ENCODE data around the gene SLC4A5. TPM values are rescaled to one million over a fixed set of nuclear protein-coding genes. Genes with fewer than 3 reads are reported as not detected.

SLC4A5 gene
- total RNA-seq, 1 donor from 2014 or later: 0.47 TPM

DNA sequence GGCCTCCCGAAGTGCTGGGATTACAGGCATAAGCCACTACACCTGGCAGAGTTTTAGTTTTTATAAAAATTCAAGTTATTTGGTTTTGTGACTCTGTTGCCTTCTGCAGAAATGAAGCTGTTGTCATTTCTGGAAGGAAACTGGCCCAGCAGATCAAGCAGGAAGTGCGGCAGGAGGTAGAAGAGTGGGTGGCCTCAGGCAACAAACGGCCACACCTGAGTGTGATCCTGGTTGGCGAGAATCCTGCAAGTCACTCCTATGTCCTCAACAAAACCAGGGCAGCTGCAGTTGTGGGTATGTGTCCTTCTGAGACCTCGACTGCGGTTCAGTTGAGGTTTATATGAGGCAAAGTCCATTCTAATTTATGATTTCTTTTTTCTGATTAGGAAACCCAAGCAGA, 137.6 kb downstream of the SLC4A5 start:
- Mint-ChIP-seq H3K4me3 (peak overlapping the region; percentile 78), H3K27ac (peak overlapping the region; percentile 96), H3K9me3 (no peaks in the 10 kb centered on the region), H3K36me3 (ENCODE audit: low read depth) (peaks cover 76% of the 10 kb centered on the region), H3K4me1 (ENCODE audit: low read depth) (peaks cover 78% of the 10 kb centered on the region), H3K27me3 (ENCODE audit: insufficient read depth) (no peaks in the 10 kb centered on the region)
- DNase-seq (ENCODE audit: low spot score): peak; percentile 27
- intact Hi-C loops (cut with micrococcal nuclease): loop anchor here (5.0 to 10.0 kb wide), 2 partner anchors 187 to 971 kb away; partner anchors contain the start of genes CCT7 and PRADC1

DNA sequence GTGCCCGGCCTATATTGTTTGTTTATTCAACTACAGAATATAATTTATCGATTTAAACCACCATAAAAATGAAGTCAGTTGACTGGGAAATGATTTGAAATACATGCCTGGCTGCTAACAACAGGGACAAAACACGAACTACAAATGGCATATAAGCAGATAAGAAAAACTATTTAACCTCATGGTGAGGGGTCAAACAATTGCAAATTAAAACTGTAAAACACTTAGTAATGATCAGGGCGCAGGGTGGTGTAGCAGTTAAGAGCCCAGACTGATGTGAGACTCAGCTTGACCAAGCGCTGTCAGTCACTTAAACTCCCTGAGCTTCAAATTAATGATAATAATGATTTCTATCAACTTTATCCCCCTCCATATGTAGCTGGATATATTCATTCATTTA, 138.1 kb downstream of the SLC4A5 start:
- intact Hi-C loops (cut with micrococcal nuclease): loop anchor here (5.0 to 10.0 kb wide), 2 partner anchors 187 to 970 kb away; partner anchors contain the start of genes CCT7 and PRADC1
- Mint-ChIP-seq H3K9me3 (no peaks in the 10 kb centered on the region), H3K4me3 (peak overlapping the region; percentile 78), H3K4me1 (ENCODE audit: low read depth) (peaks cover 83% of the 10 kb centered on the region), H3K27ac (peak overlapping the region; percentile 96), H3K36me3 (ENCODE audit: low read depth) (peaks cover 74% of the 10 kb centered on the region), H3K27me3 (ENCODE audit: insufficient read depth) (no peaks in the 10 kb centered on the region)
- no peak for DNase-seq (ENCODE audit: low spot score)

DNA sequence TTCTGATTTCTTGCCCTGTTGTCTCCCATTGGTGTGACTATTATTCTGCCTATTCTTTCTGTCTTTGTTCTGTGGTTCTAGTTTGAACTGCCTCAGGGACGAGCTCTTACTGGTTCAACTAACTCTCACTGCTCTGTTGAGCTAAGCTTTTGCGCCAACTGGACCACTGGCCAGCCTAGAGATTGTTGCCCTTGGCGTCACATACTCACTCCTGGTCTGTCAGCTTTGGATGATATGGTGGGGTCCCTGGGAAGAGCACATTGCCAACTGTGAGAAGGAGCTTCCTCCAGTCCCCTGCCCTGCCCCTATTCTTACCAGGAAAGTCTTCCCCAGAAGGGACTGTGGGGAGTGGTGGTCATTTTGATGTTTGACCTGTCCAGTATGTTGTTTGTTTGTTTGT, 138.8 kb downstream of the SLC4A5 start:
- Mint-ChIP-seq H3K27ac (peak overlapping the region; percentile 96), H3K27me3 (ENCODE audit: insufficient read depth) (no peaks in the 10 kb centered on the region), H3K36me3 (ENCODE audit: low read depth) (peaks cover 74% of the 10 kb centered on the region), H3K4me1 (ENCODE audit: low read depth) (peaks cover 84% of the 10 kb centered on the region), H3K4me3 (peak overlapping the region; percentile 78), H3K9me3 (no peaks in the 10 kb centered on the region)
- DNase-seq (ENCODE audit: low spot score): no peak
- intact Hi-C loops (cut with micrococcal nuclease): loop anchor here (5.0 to 10.0 kb wide), 2 partner anchors 37 to 970 kb away; partner anchors contain the start of genes CCT7 and PRADC1

DNA sequence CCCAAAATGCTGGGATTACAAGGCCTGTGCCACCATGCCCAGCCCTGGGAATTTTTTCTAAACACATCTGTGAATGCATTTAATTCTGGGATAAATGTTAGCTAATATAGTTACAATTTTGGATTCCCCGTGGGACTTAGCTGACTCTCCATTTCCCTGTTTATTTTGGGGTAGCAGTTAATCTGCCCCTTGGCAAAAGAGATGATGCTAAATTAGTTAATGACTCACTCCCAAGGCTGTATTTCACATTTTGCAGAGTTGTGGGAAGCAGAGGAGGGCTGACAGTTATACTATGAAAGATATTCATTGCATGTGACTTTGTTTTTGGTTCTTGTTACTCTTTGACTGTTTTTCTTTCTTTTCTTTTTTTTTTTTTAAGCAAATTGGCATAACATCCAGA, 141.6 kb downstream of the SLC4A5 start:
- peak overlapping the region; percentile 98 for H3K4me3 Mint-ChIP-seq
- H3K36me3 Mint-ChIP-seq (ENCODE audit: low read depth): peaks cover 57% of the 10 kb centered on the region
- peaks cover 89% of the 10 kb centered on the region for H3K4me1 Mint-ChIP-seq (ENCODE audit: low read depth)
- intact Hi-C loops (cut with micrococcal nuclease): loop anchor here (5.0 to 10.0 kb wide), 2 partner anchors 34 to 967 kb away; partner anchors contain the start of genes CCT7 and PRADC1
- no peaks in the 10 kb centered on the region for H3K9me3 Mint-ChIP-seq
- DNase-seq (ENCODE audit: low spot score): no peak
- peak overlapping the region; percentile 79 for H3K27ac Mint-ChIP-seq
- H3K27me3 Mint-ChIP-seq (ENCODE audit: insufficient read depth): no peaks in the 10 kb centered on the region

DNA sequence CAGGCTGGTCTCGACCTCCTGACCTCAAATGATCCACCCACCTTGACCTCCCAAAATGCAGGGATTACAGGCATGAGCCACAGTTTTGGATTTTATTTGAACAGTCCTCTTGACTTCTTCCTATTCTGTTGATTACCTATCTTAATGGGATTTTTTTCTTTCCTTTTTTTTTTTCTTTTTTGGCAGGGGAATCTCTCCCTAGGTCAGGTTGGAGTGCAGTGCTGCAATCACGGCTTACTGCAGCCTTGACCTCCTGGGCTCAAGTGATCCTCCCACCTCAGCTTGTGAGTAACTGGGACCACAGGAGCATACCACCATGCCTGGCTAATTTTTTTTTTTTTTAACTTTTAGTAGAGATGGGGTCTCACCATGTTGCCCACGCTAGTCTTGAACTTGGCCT, 142.0 kb downstream of the SLC4A5 start:
- Mint-ChIP-seq H3K4me3 (peak overlapping the region; percentile 98), H3K27me3 (ENCODE audit: insufficient read depth) (no peaks in the 10 kb centered on the region), H3K36me3 (ENCODE audit: low read depth) (peaks cover 53% of the 10 kb centered on the region), H3K4me1 (ENCODE audit: low read depth) (peaks cover 85% of the 10 kb centered on the region), H3K9me3 (no peaks in the 10 kb centered on the region), H3K27ac (peak overlapping the region; percentile 79)
- no peak for DNase-seq (ENCODE audit: low spot score)
- intact Hi-C loops (cut with micrococcal nuclease): loop anchor here (5.0 to 10.0 kb wide), 2 partner anchors 34 to 966 kb away; partner anchors contain the start of genes CCT7 and PRADC1

DNA sequence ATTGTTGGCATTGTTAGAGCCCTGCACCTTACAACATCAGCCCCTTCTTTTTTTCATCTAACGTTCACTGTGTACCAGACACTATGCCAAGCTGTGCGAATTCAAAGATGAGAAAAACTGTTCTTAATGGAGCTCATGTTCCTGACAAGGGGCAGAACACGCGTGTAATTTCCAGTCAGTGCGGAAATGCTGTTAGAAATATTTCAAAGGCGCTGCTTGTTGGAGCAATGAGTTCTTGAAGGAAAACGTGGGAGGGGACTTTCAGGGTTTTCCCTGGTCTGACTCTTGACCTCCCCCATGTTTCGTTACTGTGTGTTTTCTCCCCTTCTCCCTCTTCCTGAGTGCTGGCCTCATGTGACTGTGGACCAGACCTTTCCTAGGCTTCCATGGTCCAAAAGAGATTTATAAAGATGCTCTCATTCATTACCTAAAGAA, 143.3 kb downstream of the SLC4A5 start:
- peaks cover 40% of the 10 kb centered on the region for H3K36me3 Mint-ChIP-seq (ENCODE audit: low read depth)
- H3K9me3 Mint-ChIP-seq: no peaks in the 10 kb centered on the region
- no peaks in the 10 kb centered on the region for H3K27me3 Mint-ChIP-seq (ENCODE audit: insufficient read depth)
- H3K27ac Mint-ChIP-seq: peak overlapping the region; percentile 97
- H3K4me1 Mint-ChIP-seq (ENCODE audit: low read depth): peaks cover 72% of the 10 kb centered on the region
- peak; percentile 19 for DNase-seq (ENCODE audit: low spot score)
- peak overlapping the region; percentile 98 for H3K4me3 Mint-ChIP-seq
- intact Hi-C loops (cut with micrococcal nuclease): loop anchor here (1.0 to 10.0 kb wide), 10 partner anchors 33 to 965 kb away; partner anchors contain the start of genes CCT7, DGUOK, INO80B and POLE4

DNA sequence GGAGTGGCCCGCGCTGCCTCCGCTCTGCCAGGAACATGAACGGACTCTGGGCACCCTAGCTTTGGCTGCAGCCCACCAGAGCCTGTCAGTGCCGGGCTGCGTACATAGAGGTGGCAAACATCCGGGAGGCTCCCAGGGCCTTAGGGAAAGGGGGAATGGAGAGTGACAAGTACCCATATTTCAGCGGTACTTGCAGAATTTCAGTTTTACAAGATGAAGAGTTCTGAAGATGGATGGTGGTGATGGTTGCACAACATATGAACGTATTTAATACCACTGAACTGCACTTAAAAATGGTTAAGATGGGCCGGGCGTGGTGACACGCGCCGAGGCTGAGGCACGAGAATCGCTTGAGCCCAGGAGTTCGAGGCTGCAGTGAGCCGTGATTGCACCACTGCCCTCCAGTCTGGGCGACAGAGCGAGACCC, 143.9 kb downstream of the SLC4A5 start:
- intact Hi-C loops (cut with micrococcal nuclease): loop anchor here (2.0 to 5.0 kb wide), 6 partner anchors 196 to 760 kb away; partner anchors contain the start of genes DGUOK, POLE4, STAMBP and TPRKB
- Mint-ChIP-seq H3K4me1 (ENCODE audit: low read depth) (peaks cover 66% of the 10 kb centered on the region), H3K27me3 (ENCODE audit: insufficient read depth) (no peaks in the 10 kb centered on the region), H3K27ac (peak overlapping the region; percentile 97), H3K9me3 (no peaks in the 10 kb centered on the region), H3K36me3 (ENCODE audit: low read depth) (peaks cover 36% of the 10 kb centered on the region), H3K4me3 (peak overlapping the region; percentile 98)
- DNase-seq (ENCODE audit: low spot score): no peak

DNA sequence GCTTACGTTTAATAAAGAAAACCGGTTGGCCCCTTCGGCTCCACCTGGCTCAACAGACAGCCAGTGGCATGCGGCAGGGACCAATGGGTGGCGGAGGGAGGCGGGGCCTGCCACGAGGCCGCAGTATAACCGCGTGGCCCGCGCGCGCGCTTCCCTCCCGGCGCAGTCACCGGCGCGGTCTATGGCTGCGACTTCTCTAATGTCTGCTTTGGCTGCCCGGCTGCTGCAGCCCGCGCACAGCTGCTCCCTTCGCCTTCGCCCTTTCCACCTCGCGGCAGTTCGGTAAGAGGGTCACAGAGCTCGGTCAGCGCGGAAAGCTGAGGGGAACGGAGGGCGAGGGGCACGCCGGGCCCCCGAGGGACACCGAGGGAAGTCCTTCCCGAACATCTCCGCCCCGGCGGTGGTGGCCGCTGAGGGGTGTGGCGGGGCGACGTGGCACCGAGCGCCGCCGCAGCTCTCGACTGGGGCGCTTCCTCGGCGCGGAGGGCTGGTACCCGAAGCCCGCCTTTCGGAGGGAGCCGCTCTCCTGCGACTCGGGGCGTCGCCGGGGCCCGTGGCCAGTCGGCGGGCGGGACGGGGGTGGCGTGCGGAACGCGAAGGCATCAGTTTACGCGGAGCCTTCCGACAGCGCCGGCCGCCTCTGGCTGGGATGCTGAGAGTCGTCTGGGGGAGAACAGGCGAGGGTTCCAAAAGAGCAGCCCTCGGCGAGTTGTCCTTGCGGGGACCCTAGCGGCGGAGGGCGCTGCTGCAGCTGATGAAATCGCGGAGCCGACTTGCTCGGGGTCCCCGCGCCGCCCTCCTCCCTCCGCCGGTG, 144.5 kb downstream of the SLC4A5 start, which contains the start of gene MTHFD2:
Gene MTHFD2, plus strand, starts transcription at position 155 of the 814 bp plus-strand sequence. Its CDS starts 27 bp downstream, at position 182.
- peak within 1 kb of the TSS; percentile 100 for H3K27ac Mint-ChIP-seq
- peak within 1 kb of the TSS; percentile 98 for H3K4me3 Mint-ChIP-seq
- H3K4me1 Mint-ChIP-seq (ENCODE audit: low read depth): peaks cover 59% of the 10 kb centered on the region
- no peaks in the 10 kb centered on the region for H3K9me3 Mint-ChIP-seq
- no peaks in the 10 kb centered on the region for H3K27me3 Mint-ChIP-seq (ENCODE audit: insufficient read depth)
- peaks cover 34% of the 10 kb centered on the region for H3K36me3 Mint-ChIP-seq (ENCODE audit: low read depth)
- DNase-seq (ENCODE audit: low spot score): peak; percentile 91
- intact Hi-C loops (cut with micrococcal nuclease): loop anchor here (1.0 to 5.0 kb wide), 10 partner anchors 8 to 760 kb away; partner anchors contain the start of genes BOLA3, DGUOK, MOB1A and POLE4

DNA sequence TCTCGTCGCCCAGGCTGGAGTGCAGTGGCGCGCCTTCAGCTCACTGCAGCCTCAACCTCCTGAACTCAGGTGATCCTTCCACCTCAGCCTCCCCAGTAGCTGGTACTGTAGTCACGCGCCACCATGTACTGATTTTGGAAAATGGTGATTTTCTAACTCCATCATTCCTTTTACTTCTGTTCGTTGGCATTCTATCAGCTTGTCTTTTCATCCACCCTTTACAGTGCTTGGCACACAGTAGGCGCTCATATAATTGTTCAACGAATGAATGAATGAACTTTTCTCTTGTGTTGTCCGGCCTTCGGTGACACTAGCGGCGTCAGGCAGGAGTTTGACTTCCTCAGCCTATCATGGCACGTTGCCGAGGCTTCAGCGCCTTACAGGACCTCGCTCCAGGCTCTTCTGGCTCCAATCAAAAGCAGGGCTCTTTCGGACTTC, 145.2 kb downstream of the SLC4A5 start:
- Mint-ChIP-seq H3K27ac (peak overlapping the region; percentile 100), H3K36me3 (ENCODE audit: low read depth) (peaks cover 32% of the 10 kb centered on the region), H3K4me3 (peak overlapping the region; percentile 98), H3K4me1 (ENCODE audit: low read depth) (peaks cover 55% of the 10 kb centered on the region), H3K9me3 (no peaks in the 10 kb centered on the region), H3K27me3 (ENCODE audit: insufficient read depth) (no peaks in the 10 kb centered on the region)
- DNase-seq (ENCODE audit: low spot score): no peak
- intact Hi-C loops (cut with micrococcal nuclease): loop anchor here (1.0 to 5.0 kb wide), 10 partner anchors 8 to 761 kb away; partner anchors contain the start of genes BOLA3, DGUOK, MOB1A and POLE4

DNA sequence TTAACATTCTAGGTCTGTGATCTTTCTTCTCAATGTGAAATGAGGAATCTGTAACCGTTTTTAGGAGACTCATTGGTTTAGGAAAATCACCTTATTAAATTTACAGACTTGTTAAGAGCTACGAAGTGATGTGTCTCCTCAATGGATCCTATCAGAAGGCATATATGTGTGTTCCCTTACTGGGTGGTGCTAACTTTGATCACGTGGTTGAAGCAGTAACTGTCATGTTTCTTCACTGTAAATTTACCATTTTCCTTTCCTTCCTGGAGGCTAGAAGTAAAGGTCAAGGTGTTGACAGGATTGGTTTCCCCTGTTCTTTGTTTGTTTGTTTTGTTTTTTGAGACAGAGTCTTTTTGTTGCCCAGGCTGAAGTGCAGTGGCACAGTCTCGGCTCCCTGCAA, 146.2 kb downstream of the SLC4A5 start:
- Mint-ChIP-seq H3K9me3 (no peaks in the 10 kb centered on the region), H3K4me1 (ENCODE audit: low read depth) (peaks cover 57% of the 10 kb centered on the region), H3K27me3 (ENCODE audit: insufficient read depth) (no peaks in the 10 kb centered on the region), H3K27ac (peak overlapping the region; percentile 61), H3K4me3 (peak overlapping the region; percentile 10), H3K36me3 (ENCODE audit: low read depth) (peaks cover 25% of the 10 kb centered on the region)
- intact Hi-C loops (cut with micrococcal nuclease): loop anchor here (5.0 kb wide), 1 partner anchor 210 kb away; no protein-coding TSS in a partner anchor
- no peak for DNase-seq (ENCODE audit: low spot score)

DNA sequence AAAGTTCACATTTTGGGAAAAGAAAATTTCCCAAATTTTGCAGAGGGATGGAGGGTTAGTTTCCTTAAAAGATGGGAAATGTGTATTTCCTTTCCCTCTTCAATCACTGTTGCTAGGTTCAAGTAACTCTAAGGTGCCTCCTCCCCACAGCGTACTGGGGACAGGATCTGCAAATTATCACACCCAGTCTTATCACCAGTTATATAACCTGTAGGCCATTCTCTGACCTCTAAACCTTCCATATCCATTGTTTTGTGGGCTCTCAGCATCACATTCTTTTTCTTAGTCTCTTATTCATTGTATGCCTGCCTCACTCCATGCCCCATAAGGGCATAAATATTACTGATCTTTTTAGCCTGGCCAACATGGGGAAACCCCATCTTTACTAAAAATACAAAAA, 148.4 kb downstream of the SLC4A5 start:
- Mint-ChIP-seq H3K36me3 (ENCODE audit: low read depth) (peaks cover 11% of the 10 kb centered on the region), H3K4me1 (ENCODE audit: low read depth) (peaks cover 43% of the 10 kb centered on the region), H3K4me3 (no peak overlapping the region), H3K9me3 (no peaks in the 10 kb centered on the region), H3K27ac (no peak overlapping the region), H3K27me3 (ENCODE audit: insufficient read depth) (no peaks in the 10 kb centered on the region)
- DNase-seq (ENCODE audit: low spot score): no peak
- intact Hi-C loops (cut with micrococcal nuclease): loop anchor here (5.0 kb wide), 1 partner anchor 207 kb away; no protein-coding TSS in a partner anchor

DNA sequence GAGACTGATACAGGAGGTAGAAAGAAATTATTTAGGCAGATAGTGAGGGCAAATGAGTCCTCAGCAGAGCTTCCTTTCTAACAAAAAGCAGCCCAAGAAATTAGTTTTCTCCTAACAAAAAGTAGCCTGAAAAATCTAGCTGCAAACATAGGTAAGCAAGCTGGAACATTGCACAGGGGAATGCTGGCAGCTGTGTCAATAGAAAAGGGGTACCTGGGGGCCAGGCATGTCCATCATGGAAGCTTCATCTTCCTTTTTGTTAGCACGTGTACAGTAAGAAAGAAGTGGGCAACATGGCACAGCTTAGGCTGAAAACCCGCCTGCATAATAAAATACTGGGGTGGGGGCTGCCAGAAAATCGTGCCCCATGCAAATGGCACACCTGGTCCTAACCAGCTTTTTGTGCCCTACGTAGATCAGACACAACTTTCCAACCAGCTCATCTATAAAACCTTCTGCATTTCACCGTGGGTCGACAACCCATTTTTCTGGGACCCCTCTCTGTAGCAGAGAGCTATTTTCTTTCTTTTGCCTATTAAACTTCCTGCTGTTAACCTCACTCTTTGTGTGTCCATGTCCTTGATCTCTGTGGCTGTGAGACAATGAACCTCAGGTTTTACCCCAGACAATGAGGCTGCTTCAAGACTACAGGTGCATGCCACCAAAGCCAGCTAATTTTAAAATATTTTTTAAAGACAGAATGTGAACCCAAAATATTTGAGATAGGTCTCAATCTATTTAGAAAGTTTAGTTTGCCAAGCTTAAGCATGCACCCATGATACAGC, 151.4 kb downstream of the SLC4A5 start:
- Mint-ChIP-seq H3K9me3 (no peaks in the 10 kb centered on the region), H3K36me3 (ENCODE audit: low read depth) (no peaks in the 10 kb centered on the region), H3K27me3 (ENCODE audit: insufficient read depth) (no peaks in the 10 kb centered on the region), H3K4me3 (no peak overlapping the region), H3K4me1 (ENCODE audit: low read depth) (peaks cover 39% of the 10 kb centered on the region), H3K27ac (no peak overlapping the region)
- no peak for DNase-seq (ENCODE audit: low spot score)
- intact Hi-C loops (cut with micrococcal nuclease): no loop called here

Data from activated T-helper 1 cell treated with anti-CD3 and anti-CD28 coated beads, Interleukin-12 subunit alpha, Interleukin-12 subunit beta, Interleukin-2, Interleukin-4 antibody, amounts not matched to agents 30 ng/mL and 10 ng/mL and 1 ng/mL, durations not matched to agents 14 hours and 24 hours and 36 hours (primary cell).